GM23338 (cell line): ENCODE results near the gene MICB.

Source experiments
- CREB1 ChIP-seq: fragments of 250-450 bp; sonication (Bioruptor Pico); IDR thresholded peaks from 2 replicates; pipeline ENCODE4 v1.5.0; 2020; ENCODE audit warnings: low read depth, mild to moderate bottlenecking, moderate library complexity
- CTCF ChIP-seq, 2 experiments: fragments of 200-600 bp in 1 of 2; sonication (generic) in 1 of 2; conservative IDR thresholded peaks; 2 replicates each; pipeline versions ENCODE4 v1.5.1 to v1.6.1; 2016 to 2017; ENCODE audit warnings: antibody characterized with exemption in 2 of 2, low read depth in 2 of 2, mild to moderate bottlenecking in 2 of 2, moderate library complexity in 1 of 2
- EZH2 ChIP-seq: fragments of 200-600 bp; sonication (generic); IDR thresholded peaks from one replicate; pipeline ENCODE4 v1.8.0; 2017; ENCODE audit warnings: antibody characterized with exemption, mild to moderate bottlenecking, low read depth; ENCODE audit not compliant: unreplicated experiment
- EZH2phosphoT487 ChIP-seq: fragments of 200-600 bp; sonication (generic); IDR thresholded peaks from one replicate; pipeline ENCODE4 v1.8.1; 2018; ENCODE audit warnings: antibody characterized with exemption; ENCODE audit not compliant: unreplicated experiment
- NANOG ChIP-seq: IDR thresholded peaks from 2 replicates; pipeline ENCODE4 v1.6.1; 2016; ENCODE audit warnings: antibody characterized with exemption, borderline replicate concordance
- POLR2AphosphoS5 ChIP-seq: IDR thresholded peaks from 2 replicates; pipeline ENCODE4 v1.6.1; 2016; ENCODE audit warnings: antibody characterized with exemption, low read depth
- REST ChIP-seq: IDR thresholded peaks from one replicate; pipeline ENCODE4 v1.6.1; 2018; ENCODE audit warnings: antibody characterized with exemption; ENCODE audit not compliant: unreplicated experiment
- ZNF331 ChIP-seq: fragments of 250-450 bp; sonication (Bioruptor Pico); IDR thresholded peaks from 2 replicates; pipeline ENCODE4 v1.5.0; 2020; ENCODE audit warnings: low read depth, mild to moderate bottlenecking, moderate library complexity

- TF ChIP-seq CTCF (conservative IDR thresholded peaks at IDR 0.05; ENCODE audit: low read depth in 2 of 2) (peak; percentile 98 to 100), EZH2 (no peak), NANOG (peak; percentile 40; the same call in 1 of the 2 replicates), POLR2AphosphoS5 (peak; percentile 40; the same call in 1 of the 2 replicates), EZH2phosphoT487 (no peak), REST (no peak), CREB1 (CRISPR knock-in tag) (peak; percentile 79), ZNF331 (no peak)
Measured at GRCh38 chr6:31546339-31546957, 48.5 kb downstream of the MICB start, which contains the start of gene ATP6V1G2.
